Right lung (tissue), 5 donors: ENCODE results near the gene DAB2IP. TPM values are rescaled to one million over a fixed set of nuclear protein-coding genes. Genes with fewer than 3 reads are reported as not detected.
"Not testable (repeated sequence)": the region's sequence is repeated elsewhere in the genome, so short reads cannot be mapped to it uniquely, and the experiment has no call there.

Source experiments
- DNase-seq, 2 donors: peaks; one replicate each; pipeline ENCODE4 v3.0.0-alpha.2; 2013
- polyA plus RNA-seq, 5 donors: library from polyadenylated mRNA; unstranded; fragments of 120-200 nt; gene quantifications; one replicate each; pipeline versions ENCODE4 v1.2.1 to v1.2.3, GENCODE V29; 2013; ENCODE audit warnings: inconsistent platforms in 1 of 5, low replicate concordance in 1 of 5; ENCODE audit not compliant: insufficient read length in 5 of 5, insufficient read depth in 1 of 5

The DAB2IP gene
- polyA plus RNA-seq, 5 donors, result 22.9 to 34.5 (median 28.3) TPM

GRCh38 chr9:121790841-121791240 lies 139.4 kb downstream of the DAB2IP start:
- DNase-seq, result no peak

- DNase-seq, result not testable (repeated sequence)
Measured at GRCh38 chr9:121792476-121792875, 141.0 kb downstream of the DAB2IP start.

- not testable (repeated sequence) for DNase-seq
Measured at GRCh38 chr9:121794334-121794733, 142.9 kb downstream of the DAB2IP start.

GRCh38 chr9:121797081-121797480 lies 145.6 kb downstream of the DAB2IP start:
- no peak for DNase-seq

- DNase-seq, result no peak
Measured at GRCh38 chr9:121798941-121799340, 147.5 kb downstream of the DAB2IP start.

- DNase-seq, result no peak
Measured at GRCh38 chr9:121800376-121800775, 148.9 kb downstream of the DAB2IP start.

GRCh38 chr9:121801579-121801978 lies 150.1 kb downstream of the DAB2IP start:
- DNase-seq, result no peak

GRCh38 chr9:121802753-121803152 lies 151.3 kb downstream of the DAB2IP start:
- no peak for DNase-seq

- no peak for DNase-seq
Measured at GRCh38 chr9:121807069-121807822, 155.8 kb downstream of the DAB2IP start.

- no peak for DNase-seq
Measured at GRCh38 chr9:121807823-121808278, 156.4 kb downstream of the DAB2IP start.

- no peak for DNase-seq
Measured at GRCh38 chr9:121808781-121809180, 157.3 kb downstream of the DAB2IP start.

- DNase-seq, result no peak
Measured at GRCh38 chr9:121809356-121810050, 158.1 kb downstream of the DAB2IP start.

GRCh38 chr9:121810489-121810888 lies 159.1 kb downstream of the DAB2IP start:
- DNase-seq, result no peak

GRCh38 chr9:121811140-121811539 lies 159.7 kb downstream of the DAB2IP start:
- no peak for DNase-seq

- no peak for DNase-seq
Measured at GRCh38 chr9:121811751-121812150, 160.3 kb downstream of the DAB2IP start.

GRCh38 chr9:121812159-121812735 lies 160.8 kb downstream of the DAB2IP start:
- no peak for DNase-seq

GRCh38 chr9:121813519-121814210 lies 162.2 kb downstream of the DAB2IP start:
- DNase-seq, result no peak

GRCh38 chr9:121814594-121814993 lies 163.2 kb downstream of the DAB2IP start:
- no peak for DNase-seq

- DNase-seq, result no peak
Measured at GRCh38 chr9:121815084-121815483, 163.7 kb downstream of the DAB2IP start.

GRCh38 chr9:121815546-121816448 lies 164.4 kb downstream of the DAB2IP start:
- no peak for DNase-seq

- DNase-seq, result no peak
Measured at GRCh38 chr9:121816449-121816817, 165.0 kb downstream of the DAB2IP start.
